Caco-2 (cell line): ENCODE measurements around the gene NEUROD4. TPM values are rescaled to one million over a fixed set of nuclear protein-coding genes. Genes with fewer than 3 reads are reported as not detected.
"Not testable (repeated sequence)": the region's sequence is repeated elsewhere in the genome, so short reads cannot be mapped to it uniquely, and the experiment has no call there.

ENCODE experiments used
- BruUV-seq: library from RNA; stranded (reverse); fragments of 400-500 nt; replicated peaks from 2 replicates; lab custom pipeline; 2021; lab: Mats Ljungman, UMichigan
- CTCF ChIA-PET: fragments of 300-600 bp; sonication (Branson Sonifier 250); formaldehyde crosslinking; loops from one replicate; lab custom pipeline; 2022; ENCODE audit warnings: antibody characterized with exemption; lab: Charles Lee
- POLR2A ChIA-PET: fragments of 300-600 bp; sonication (Branson Sonifier 250); formaldehyde crosslinking; loops from one replicate; lab custom pipeline; 2022; ENCODE audit warnings: antibody characterized with exemption; lab: Charles Lee
- DNase-seq, 2 experiments: peaks; one replicate each; pipeline versions ENCODE4 v3.0.0 to v3.0.0-alpha.2; 2020 to 2022
- H3K27me3 ChIP-seq: replicated peaks from 2 replicates; pipeline ENCODE4 v1.6.0; 2011; ENCODE audit warnings: low read length; ENCODE audit not compliant: control insufficient read depth, insufficient read depth
- H3K36me3 ChIP-seq: 2 replicates; pipeline ENCODE4 v1.5.1; 2011; ENCODE audit warnings: low read length; ENCODE audit not compliant: control insufficient read depth, insufficient read depth
- H3K4me1 ChIP-seq: fragments of 250-450 bp; sonication (Bioruptor Pico); 2 replicates; pipeline ENCODE4 v1.5.1; 2020; ENCODE audit warnings: mild to moderate bottlenecking
- H3K4me3 ChIP-seq: 2 replicates; pipeline ENCODE4 v1.5.1; 2011; ENCODE audit warnings: low read depth, mild to moderate bottlenecking, control low read depth, low read length
- H3K9me3 ChIP-seq: fragments of 250-450 bp; sonication (Bioruptor Pico); 2 replicates; pipeline ENCODE4 v1.5.1; 2020; ENCODE audit warnings: mild to moderate bottlenecking, moderate library complexity
- H3K27ac Mint-ChIP-seq: one replicate; pipeline ENCODE4 v1.8.0; 2022; ENCODE audit warnings: mixed read lengths; ENCODE audit not compliant: unreplicated experiment
- H3K27me3 Mint-ChIP-seq: one replicate; pipeline ENCODE4 v1.8.0; 2022; ENCODE audit warnings: mixed read lengths; ENCODE audit not compliant: insufficient read depth, unreplicated experiment
- H3K36me3 Mint-ChIP-seq: one replicate; pipeline ENCODE4 v1.8.0; 2022; ENCODE audit warnings: mild to moderate bottlenecking, mixed read lengths; ENCODE audit not compliant: insufficient read depth, unreplicated experiment
- H3K4me1 Mint-ChIP-seq: one replicate; pipeline ENCODE4 v1.8.0; 2022; ENCODE audit warnings: low read depth, mixed read lengths; ENCODE audit not compliant: unreplicated experiment
- H3K4me3 Mint-ChIP-seq: one replicate; pipeline ENCODE4 v1.8.0; 2022; ENCODE audit warnings: mild to moderate bottlenecking, moderate library complexity, mixed read lengths; ENCODE audit not compliant: unreplicated experiment
- H3K9me3 Mint-ChIP-seq: one replicate; pipeline ENCODE4 v1.8.0; 2022; ENCODE audit warnings: mixed read lengths; ENCODE audit not compliant: unreplicated experiment
- intact Hi-C: fragments of 100-400 bp; cut with micrococcal nuclease; formaldehyde crosslinking; loops from one replicate; pipeline ENCODE4 v1.10.0; 2022; ENCODE audit not compliant: unreplicated experiment
- total RNA-seq: library from RNA; stranded (reverse); gene quantifications from 2 replicates; pipeline ENCODE4 v1.2.3, GENCODE V29; 2022
- TF ChIP-seq, protein P1 (sequence below), 2 experiments: fragments of 200-600 bp in 1 of 2; IDR thresholded peaks; 1 replicate in 1 of 2; 2 replicates in 1 of 2; pipeline versions ENCODE4 v1.5.1 to v1.8.0; 2011 to 2022; ENCODE audit warnings: antibody characterized with exemption in 1 of 2, control low read depth in 1 of 2, inconsistent platforms in 1 of 2, low read depth in 1 of 2, low read length in 1 of 2, mild to moderate bottlenecking in 1 of 2, moderate library complexity in 1 of 2; ENCODE audit not compliant: insufficient read depth in 1 of 2, severe bottlenecking in 1 of 2, unreplicated experiment in 1 of 2

The NEUROD4 gene
- total RNA-seq, 1 experiment from 2014 or later: not detected

DNA sequence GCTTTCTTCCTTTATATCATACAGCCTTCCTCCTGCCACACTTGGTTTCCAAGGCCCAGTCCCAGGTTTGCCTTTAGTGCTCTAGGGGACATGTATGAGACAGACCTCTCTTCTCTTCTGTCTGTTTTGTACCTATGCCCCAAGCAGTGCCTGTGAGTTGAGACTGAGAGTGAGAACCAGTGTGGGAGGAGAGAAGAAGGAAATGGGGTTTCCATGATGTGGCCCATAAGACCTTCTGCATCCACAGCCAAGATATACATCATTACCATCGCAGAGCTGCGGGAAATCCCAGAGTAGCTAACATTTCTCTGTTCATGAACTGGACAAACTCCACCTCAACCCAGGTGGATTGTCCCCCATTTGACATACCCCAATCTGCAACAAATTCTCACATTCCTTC, 38.0 kb upstream of the NEUROD4 start:
- ChIA-PET POLR2A (no interaction called here), CTCF (no interaction called here)
- no peak overlapping the region for H3K4me3 ChIP-seq
- Mint-ChIP-seq H3K9me3 (no peaks in the 10 kb centered on the region), H3K36me3 (no peaks in the 10 kb centered on the region), H3K27ac (no peak overlapping the region), H3K4me3 (no peak overlapping the region), H3K27me3 (peaks cover 10% of the 10 kb centered on the region), H3K4me1 (peaks cover 3% of the 10 kb centered on the region)
- no peak for DNase-seq
- no peaks in the 10 kb centered on the region for H3K4me1 ChIP-seq
- intact Hi-C loops: no loop called here
- H3K9me3 ChIP-seq: no peaks in the 10 kb centered on the region
- H3K36me3 ChIP-seq: no peaks in the 10 kb centered on the region
- H3K27me3 ChIP-seq: no peaks in the 10 kb centered on the region
- no TSS peak for BruUV-seq
- TF ChIP-seq, protein P1, sequence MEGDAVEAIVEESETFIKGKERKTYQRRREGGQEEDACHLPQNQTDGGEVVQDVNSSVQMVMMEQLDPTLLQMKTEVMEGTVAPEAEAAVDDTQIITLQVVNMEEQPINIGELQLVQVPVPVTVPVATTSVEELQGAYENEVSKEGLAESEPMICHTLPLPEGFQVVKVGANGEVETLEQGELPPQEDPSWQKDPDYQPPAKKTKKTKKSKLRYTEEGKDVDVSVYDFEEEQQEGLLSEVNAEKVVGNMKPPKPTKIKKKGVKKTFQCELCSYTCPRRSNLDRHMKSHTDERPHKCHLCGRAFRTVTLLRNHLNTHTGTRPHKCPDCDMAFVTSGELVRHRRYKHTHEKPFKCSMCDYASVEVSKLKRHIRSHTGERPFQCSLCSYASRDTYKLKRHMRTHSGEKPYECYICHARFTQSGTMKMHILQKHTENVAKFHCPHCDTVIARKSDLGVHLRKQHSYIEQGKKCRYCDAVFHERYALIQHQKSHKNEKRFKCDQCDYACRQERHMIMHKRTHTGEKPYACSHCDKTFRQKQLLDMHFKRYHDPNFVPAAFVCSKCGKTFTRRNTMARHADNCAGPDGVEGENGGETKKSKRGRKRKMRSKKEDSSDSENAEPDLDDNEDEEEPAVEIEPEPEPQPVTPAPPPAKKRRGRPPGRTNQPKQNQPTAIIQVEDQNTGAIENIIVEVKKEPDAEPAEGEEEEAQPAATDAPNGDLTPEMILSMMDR (IDR thresholded peaks at IDR 0.05; ENCODE audit: insufficient read depth in 1 of 2, low read depth in 1 of 2, low read length in 1 of 2, severe bottlenecking in 1 of 2, unreplicated experiment in 1 of 2): no peak

DNA sequence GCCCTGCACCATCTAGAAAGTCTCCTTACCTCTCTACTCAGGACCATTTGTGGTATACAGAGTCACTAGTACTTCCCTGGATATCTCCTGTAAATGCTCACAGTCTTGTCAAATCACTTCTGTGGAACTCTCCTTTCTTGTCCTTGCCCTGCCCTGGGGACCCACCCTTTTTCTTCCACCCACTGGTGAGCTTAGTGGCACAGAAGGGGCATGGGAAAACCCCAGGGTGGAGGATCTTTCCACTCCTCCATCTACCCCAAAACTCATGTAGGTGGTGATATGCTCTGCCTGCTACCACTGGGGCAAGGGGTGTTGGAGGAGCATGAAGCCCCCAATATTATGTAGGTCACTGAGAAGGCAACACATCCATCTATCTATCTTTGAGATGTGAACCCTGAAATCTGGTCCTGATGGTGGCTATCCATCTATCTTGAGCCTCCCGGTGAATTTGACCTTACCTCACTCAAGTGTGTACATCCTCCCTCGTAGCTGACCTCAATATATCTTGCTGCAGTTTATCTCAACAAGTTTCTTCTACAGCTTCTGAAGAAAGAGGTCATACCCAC, 36.2 kb upstream of the NEUROD4 start:
- TF ChIP-seq, protein P1 (IDR thresholded peaks at IDR 0.05; ENCODE audit: insufficient read depth in 1 of 2, low read depth in 1 of 2, low read length in 1 of 2, severe bottlenecking in 1 of 2, unreplicated experiment in 1 of 2): no peak
- Mint-ChIP-seq H3K27ac (no peak overlapping the region), H3K4me3 (no peak overlapping the region), H3K27me3 (peaks cover 11% of the 10 kb centered on the region), H3K4me1 (no peaks in the 10 kb centered on the region), H3K36me3 (no peaks in the 10 kb centered on the region), H3K9me3 (no peaks in the 10 kb centered on the region)
- H3K36me3 ChIP-seq: no peaks in the 10 kb centered on the region
- no peaks in the 10 kb centered on the region for H3K9me3 ChIP-seq
- no peak overlapping the region for H3K4me3 ChIP-seq
- POLR2A ChIA-PET: no interaction called here
- H3K27me3 ChIP-seq: no peaks in the 10 kb centered on the region
- no peaks in the 10 kb centered on the region for H3K4me1 ChIP-seq
- CTCF ChIA-PET: no interaction called here
- DNase-seq: no peak
- no TSS peak for BruUV-seq
- intact Hi-C loops: no loop called here

DNA sequence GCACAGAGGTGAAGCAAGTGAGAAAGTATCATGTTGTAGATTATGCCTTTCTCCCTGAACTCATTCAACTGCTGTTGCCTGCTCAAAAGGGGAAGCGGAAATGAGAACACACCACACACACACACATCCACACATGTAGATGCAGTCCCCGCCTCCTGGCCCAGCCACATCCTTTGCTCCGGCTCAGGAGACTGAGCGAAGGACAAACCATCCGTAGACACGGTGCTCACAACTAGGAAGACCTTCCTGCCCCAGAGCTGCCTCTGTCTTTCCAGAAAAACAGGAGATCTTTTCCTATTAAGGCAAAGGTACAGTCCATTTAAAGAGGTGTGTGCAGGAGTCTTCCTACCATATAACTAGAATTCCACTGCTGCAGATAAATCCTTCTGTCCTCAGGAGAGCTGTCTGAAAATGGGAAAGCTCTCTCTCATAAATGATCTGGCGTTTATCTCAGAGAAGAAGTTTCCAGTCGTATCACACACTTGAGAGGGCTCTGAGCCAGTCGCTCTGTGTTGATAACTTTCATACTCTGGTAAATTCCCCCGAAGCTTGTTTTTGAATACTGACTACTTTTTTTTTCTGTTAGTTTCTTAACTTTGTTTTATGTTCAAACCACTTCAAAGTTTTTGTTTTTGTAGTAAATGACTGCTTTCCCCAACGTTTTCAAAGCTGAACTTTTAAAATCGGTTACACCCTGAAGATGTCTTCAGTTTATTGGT, 35.0 kb upstream of the NEUROD4 start, which contains the start of gene TESPA1:
TSS of gene TESPA1 (minus strand) at position 105 of the 719 bp plus-strand sequence. CDS start 10,200 bp downstream, outside the sequence.
- intact Hi-C loops: no loop called here
- no peak for DNase-seq
- Histone ChIP-seq H3K4me1 (no peaks in the 10 kb centered on the region), H3K9me3 (no peaks in the 10 kb centered on the region), H3K4me3 (no peak within 1 kb of the TSS), H3K27me3 (no peaks in the 10 kb centered on the region; the same call in 1 of the 2 replicates), H3K36me3 (no peaks in the 10 kb centered on the region)
- CTCF ChIA-PET: no interaction called here
- POLR2A ChIA-PET: interaction anchor here (0.7 kb wide), 1 partner anchor 140 kb away, joined by 3 read pairs; no protein-coding TSS in a partner anchor
- Mint-ChIP-seq H3K9me3 (no peaks in the 10 kb centered on the region), H3K27ac (no peak within 1 kb of the TSS), H3K4me3 (no peak within 1 kb of the TSS), H3K27me3 (peaks cover 7% of the 10 kb centered on the region), H3K36me3 (no peaks in the 10 kb centered on the region), H3K4me1 (no peaks in the 10 kb centered on the region)
- TF ChIP-seq, protein P1 (IDR thresholded peaks at IDR 0.05; ENCODE audit: insufficient read depth in 1 of 2, low read depth in 1 of 2, low read length in 1 of 2, severe bottlenecking in 1 of 2, unreplicated experiment in 1 of 2): no peak
- no TSS peak for BruUV-seq

DNA sequence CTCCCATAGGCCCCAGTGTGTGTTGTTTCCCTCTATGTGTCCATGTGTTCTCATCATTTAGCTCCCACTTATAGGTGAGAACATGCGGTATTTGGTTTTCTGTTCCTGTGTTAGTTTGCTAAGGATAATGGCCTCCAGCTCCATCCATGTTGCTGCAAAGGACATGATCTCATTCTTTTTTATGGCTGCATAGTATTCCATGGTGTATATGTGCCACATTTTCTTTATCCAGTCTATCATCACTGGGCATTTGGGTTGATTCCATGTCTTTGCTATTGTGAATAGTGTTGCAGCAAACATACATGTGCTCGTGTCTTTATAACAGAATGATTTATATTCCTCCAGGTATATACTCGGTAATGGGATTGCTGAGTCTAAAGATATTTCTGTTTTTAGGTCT, 33.0 kb upstream of the NEUROD4 start:
- CTCF ChIA-PET, H3K4me1 ChIP-seq, H3K27ac Mint-ChIP-seq, H3K36me3 ChIP-seq, DNase-seq, BruUV-seq, intact Hi-C loops, H3K27me3 ChIP-seq, H3K9me3 Mint-ChIP-seq, H3K4me1 Mint-ChIP-seq, H3K36me3 Mint-ChIP-seq, POLR2A ChIA-PET, H3K4me3 Mint-ChIP-seq, H3K9me3 ChIP-seq, H3K4me3 ChIP-seq: not testable (repeated sequence)
- H3K27me3 Mint-ChIP-seq: peaks cover 13% of the 10 kb centered on the region
